Breast epithelium (tissue), 4 donors: ENCODE results near the gene REPIN1. TPM values are rescaled to one million over a fixed set of nuclear protein-coding genes. Genes with fewer than 3 reads are reported as not detected.

Experiments
- DNase-seq, 2 donors: peaks; one replicate each; pipeline ENCODE4 v3.0.0-alpha.2; 2019; ENCODE audit warnings: low spot score in 2 of 2
- H3K27ac ChIP-seq, 2 donors: fragments of 200-600 bp; sonication (generic) in 1 of 2; one replicate each; pipeline ENCODE4 v1.5.1; 2016 to 2019; ENCODE audit warnings: mild to moderate bottlenecking in 1 of 2
- H3K27me3 ChIP-seq, 2 donors: fragments of 200-600 bp; sonication (generic) in 1 of 2; one replicate each; pipeline versions ENCODE4 v1.5.1 to v1.6.0; 2017 to 2019; ENCODE audit warnings: control low read depth in 1 of 2, mild to moderate bottlenecking in 1 of 2
- H3K36me3 ChIP-seq: fragments of 200-600 bp; one replicate; pipeline ENCODE4 v1.5.1; 2019
- H3K4me1 ChIP-seq, 2 donors: fragments of 200-600 bp; sonication (generic); one replicate each; pipeline ENCODE4 v1.5.1; 2016 to 2019; ENCODE audit warnings: control low read depth in 1 of 2
- H3K4me3 ChIP-seq, 3 donors: fragments of 200-600 bp; sonication (generic); 1 replicate in 2 of 3; 2 replicates in 1 of 3; pipeline ENCODE4 v1.5.1; 2016 to 2019; ENCODE audit warnings: mild to moderate bottlenecking in 3 of 3, moderate library complexity in 2 of 3
- H3K9me3 ChIP-seq, 2 donors: fragments of 200-600 bp; sonication (generic) in 1 of 2; one replicate each; pipeline ENCODE4 v1.5.1; 2016 to 2019; ENCODE audit warnings: control low read depth in 1 of 2
- POLR2A ChIP-seq: fragments of 450-650 bp; IDR thresholded peaks from one replicate; pipeline ENCODE4 v1.6.1; 2016; ENCODE audit warnings: antibody characterized with exemption, mild to moderate bottlenecking, moderate library complexity
- POLR2AphosphoS5 ChIP-seq, 3 donors: sonication (generic); formaldehyde crosslinking; IDR thresholded peaks; one replicate each; pipeline ENCODE4 v1.6.1; 2017; ENCODE audit warnings: antibody characterized with exemption in 3 of 3
- intact Hi-C: fragments of 100-400 bp; cut with DNase I; formaldehyde crosslinking; loops from one replicate; pipeline ENCODE4 v1.15.1; 2023; ENCODE audit warnings: low total_unique reads
- total RNA-seq, 3 donors: library from RNA; depleted of rRNA; stranded (reverse); fragments of >200 nt; gene quantifications; one replicate each; pipeline ENCODE4 v1.1.0, GENCODE V29; 2016
- TF ChIP-seq, protein P1 (sequence below), 3 donors: fragments of 450-650 bp; IDR thresholded peaks; one replicate each; pipeline ENCODE4 v1.5.1; 2016 to 2017; ENCODE audit warnings: antibody characterized with exemption in 3 of 3, mild to moderate bottlenecking in 3 of 3, moderate library complexity in 3 of 3

Gene REPIN1
- total RNA-seq, 3 donors from 2014 or later = 43.7 to 70.8 (median 68.2) TPM

DNA sequence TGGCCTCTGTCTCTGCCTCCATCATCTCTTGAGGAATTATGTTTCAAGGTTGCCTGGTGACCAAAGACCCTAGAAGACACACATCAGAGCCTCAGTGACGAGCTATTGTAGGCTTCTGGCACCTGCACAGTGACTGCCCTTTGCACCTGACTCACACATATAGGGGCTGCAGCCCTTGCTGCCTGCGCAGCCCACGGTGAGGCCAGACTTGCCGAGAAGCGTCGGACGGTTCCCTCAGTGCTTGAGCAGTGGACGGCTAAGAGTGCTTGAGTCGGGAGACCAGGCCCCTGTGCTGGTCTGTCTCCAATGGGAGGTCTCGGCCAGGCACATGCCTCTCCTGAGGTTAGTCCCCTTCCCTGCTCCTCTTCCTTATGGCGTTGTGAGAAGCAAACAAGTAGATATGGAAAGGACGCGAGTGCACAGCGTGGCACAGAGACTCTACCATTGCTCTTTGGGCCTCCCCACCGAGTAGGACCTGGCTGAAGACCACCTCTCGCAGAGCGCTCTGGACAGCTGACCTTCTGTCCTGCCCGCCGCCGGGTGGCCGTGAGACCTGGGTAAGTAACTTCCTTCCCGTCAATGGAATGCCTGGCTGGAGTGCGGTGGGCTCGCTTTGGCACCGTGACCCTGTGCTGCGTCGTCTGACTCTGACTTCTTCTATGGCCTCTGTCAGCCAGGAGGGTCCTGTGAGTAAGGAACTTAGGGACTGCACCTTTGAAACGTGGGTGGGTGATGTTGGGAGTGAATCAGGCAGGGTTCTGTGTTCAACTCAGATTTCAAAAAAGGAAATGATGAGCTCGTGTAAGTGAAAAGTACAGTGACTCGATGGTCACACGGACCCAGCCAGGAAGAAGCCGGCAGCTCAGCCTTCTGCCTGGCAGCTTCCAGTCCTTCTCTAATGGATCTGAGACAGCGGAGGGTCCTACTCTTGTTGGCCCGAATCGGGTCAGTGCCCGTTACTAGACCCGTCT, 44.2 kb downstream of the REPIN1 start:
- H3K9me3 ChIP-seq = no peaks in the 10 kb centered on the region
- H3K36me3 ChIP-seq = no peaks in the 10 kb centered on the region
- intact Hi-C loops = no loop called here
- TF ChIP-seq, protein P1, sequence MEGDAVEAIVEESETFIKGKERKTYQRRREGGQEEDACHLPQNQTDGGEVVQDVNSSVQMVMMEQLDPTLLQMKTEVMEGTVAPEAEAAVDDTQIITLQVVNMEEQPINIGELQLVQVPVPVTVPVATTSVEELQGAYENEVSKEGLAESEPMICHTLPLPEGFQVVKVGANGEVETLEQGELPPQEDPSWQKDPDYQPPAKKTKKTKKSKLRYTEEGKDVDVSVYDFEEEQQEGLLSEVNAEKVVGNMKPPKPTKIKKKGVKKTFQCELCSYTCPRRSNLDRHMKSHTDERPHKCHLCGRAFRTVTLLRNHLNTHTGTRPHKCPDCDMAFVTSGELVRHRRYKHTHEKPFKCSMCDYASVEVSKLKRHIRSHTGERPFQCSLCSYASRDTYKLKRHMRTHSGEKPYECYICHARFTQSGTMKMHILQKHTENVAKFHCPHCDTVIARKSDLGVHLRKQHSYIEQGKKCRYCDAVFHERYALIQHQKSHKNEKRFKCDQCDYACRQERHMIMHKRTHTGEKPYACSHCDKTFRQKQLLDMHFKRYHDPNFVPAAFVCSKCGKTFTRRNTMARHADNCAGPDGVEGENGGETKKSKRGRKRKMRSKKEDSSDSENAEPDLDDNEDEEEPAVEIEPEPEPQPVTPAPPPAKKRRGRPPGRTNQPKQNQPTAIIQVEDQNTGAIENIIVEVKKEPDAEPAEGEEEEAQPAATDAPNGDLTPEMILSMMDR (IDR thresholded peaks at IDR 0.05) = no peak
- TF ChIP-seq POLR2AphosphoS5 (IDR thresholded peaks at IDR 0.05) = no peak
- TF ChIP-seq POLR2A = no peak
- no peak for DNase-seq
- no peaks in the 10 kb centered on the region for H3K4me1 ChIP-seq
- H3K27me3 ChIP-seq = no peaks in the 10 kb centered on the region
- no peak overlapping the region for H3K4me3 ChIP-seq
- H3K27ac ChIP-seq = no peak overlapping the region

DNA sequence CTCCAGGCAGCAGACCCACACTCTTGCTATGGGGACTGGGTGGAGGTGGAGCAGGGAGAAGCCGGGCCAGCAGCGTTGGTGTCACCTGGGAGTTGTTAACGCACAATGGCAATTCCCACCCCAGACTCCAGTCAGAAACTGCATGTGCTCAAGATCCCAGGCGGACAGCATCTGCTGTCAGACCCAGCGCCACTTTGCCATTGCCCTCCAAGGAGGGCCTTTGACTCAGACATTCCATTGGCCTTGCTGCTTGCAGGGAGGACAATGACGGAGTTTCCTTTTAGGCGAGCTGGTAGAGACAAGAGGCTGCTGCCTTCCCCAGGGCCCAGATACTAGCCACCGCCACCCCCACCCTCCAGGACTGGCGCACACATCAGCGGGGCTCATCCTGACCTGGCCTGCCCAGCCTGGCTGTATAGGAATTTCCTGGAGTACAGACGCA, 45.0 kb downstream of the REPIN1 start:
- intact Hi-C loops = no loop called here
- H3K4me3 ChIP-seq = no peak overlapping the region

DNA sequence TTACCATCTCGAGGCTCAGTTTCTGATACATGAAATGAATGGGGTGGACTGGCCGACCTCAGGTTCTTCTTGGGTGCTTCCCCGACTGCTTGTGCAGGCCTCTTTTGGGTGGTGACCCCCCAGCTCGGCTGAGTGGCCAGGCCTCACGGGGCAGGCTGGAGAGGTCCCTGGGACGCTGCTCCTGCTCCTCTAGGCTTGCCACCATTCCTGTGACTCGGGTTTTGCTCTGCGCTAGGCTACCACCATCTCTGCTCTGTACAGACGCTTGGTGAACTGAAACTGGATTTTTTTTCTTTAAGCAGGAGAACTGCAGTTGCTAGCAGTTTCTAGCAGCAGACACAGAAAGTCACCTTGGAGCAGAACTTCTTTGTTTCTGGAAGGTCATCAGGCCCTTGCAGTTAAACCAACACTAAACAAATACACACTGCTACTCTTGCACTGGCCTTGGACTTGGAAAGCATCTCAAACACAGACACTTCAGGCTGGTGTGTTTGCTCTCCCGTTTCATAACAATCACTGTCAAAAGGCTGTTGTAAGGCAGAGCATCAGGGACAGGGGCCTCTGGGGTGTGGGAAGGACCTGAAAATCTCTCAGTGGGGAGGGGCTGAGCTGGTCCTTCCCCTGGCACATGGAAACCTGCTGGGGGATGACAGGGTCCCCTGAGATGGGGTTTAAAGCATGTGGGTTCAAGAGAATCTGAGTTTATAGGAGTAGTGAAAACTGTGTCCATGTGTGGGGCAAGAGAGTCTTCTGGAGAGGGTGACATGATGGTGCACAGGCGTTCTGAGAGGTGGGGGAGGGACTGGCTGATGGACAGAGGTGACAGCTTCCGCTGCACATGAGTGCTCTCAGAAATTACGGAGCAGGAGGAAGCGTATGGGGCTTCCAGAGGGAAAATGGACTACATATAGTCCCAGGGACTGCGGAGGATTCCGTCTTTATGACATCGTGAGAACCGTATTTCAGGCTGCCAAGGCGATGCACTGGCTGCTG, 46.8 kb downstream of the REPIN1 start:
- TF ChIP-seq POLR2AphosphoS5 (IDR thresholded peaks at IDR 0.05) (no peak), POLR2A (no peak)
- TF ChIP-seq, protein P1 (IDR thresholded peaks at IDR 0.05) = no peak
- DNase-seq = peak in 1 of 2 donors; percentile 13

More for the DNA sequence above, 45.0 kb downstream of the REPIN1 start:
- H3K27ac ChIP-seq = no peak overlapping the region
- H3K36me3 ChIP-seq = no peaks in the 10 kb centered on the region
- no peaks in the 10 kb centered on the region for H3K9me3 ChIP-seq
- no peak for DNase-seq
- H3K4me1 ChIP-seq = no peaks in the 10 kb centered on the region
- H3K27me3 ChIP-seq = no peaks in the 10 kb centered on the region
- TF ChIP-seq POLR2A = no peak
- TF ChIP-seq POLR2AphosphoS5 (IDR thresholded peaks at IDR 0.05) = no peak
- TF ChIP-seq, protein P1 (IDR thresholded peaks at IDR 0.05) = no peak

DNA sequence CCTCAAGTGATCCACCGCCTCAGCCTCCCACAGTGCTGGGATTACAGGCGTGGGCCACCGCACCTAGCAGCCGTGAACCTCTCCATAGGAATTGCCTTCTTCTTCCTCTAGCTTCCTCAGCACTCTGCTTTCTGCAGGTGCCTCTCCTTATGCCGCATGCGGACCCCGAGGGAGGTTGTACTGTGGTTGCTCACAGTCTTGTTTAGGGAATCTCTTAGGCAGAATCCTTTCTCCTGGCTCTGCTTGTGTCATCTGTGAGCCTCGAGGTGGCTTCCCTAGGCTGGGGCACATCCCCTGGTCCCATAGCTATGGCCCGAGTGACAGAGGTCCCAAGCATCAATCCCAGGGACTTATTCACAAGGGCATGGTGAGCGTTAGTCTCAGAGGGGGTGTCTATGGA, 48.6 kb downstream of the REPIN1 start:
- Histone ChIP-seq H3K4me3 (no peak overlapping the region), H3K36me3 (no peaks in the 10 kb centered on the region), H3K4me1 (no peaks in the 10 kb centered on the region), H3K9me3 (no peaks in the 10 kb centered on the region), H3K27ac (no peak overlapping the region), H3K27me3 (no peaks in the 10 kb centered on the region)
- TF ChIP-seq, protein P1 (IDR thresholded peaks at IDR 0.05) = no peak
- TF ChIP-seq POLR2A = no peak
- no peak for TF ChIP-seq POLR2AphosphoS5 (IDR thresholded peaks at IDR 0.05)
- DNase-seq = peak in 1 of 2 donors; percentile 7
- intact Hi-C loops = no loop called here

More for the DNA sequence above, 46.8 kb downstream of the REPIN1 start:
- H3K9me3 ChIP-seq = no peaks in the 10 kb centered on the region
- H3K27me3 ChIP-seq = no peaks in the 10 kb centered on the region
- no peaks in the 10 kb centered on the region for H3K36me3 ChIP-seq
- no peak overlapping the region for H3K4me3 ChIP-seq
- H3K4me1 ChIP-seq = no peaks in the 10 kb centered on the region
- no peak overlapping the region for H3K27ac ChIP-seq
- intact Hi-C loops = no loop called here
